Thyroid gland (tissue), 4 donors: ENCODE results near the gene CARNS1. TPM values are rescaled to one million over a fixed set of nuclear protein-coding genes. Genes with fewer than 3 reads are reported as not detected.

ENCODE experiments used
- DNase-seq, 2 donors: peaks; one replicate each; pipeline ENCODE4 v3.0.0-alpha.2; 2019
- H3K27ac ChIP-seq, 3 donors: fragments of 200-600 bp; sonication (generic); 1 replicate in 2 of 3; 2 replicates in 1 of 3; pipeline ENCODE4 v1.5.1; 2016 to 2019; ENCODE audit warnings: mild to moderate bottlenecking in 1 of 3, moderate library complexity in 1 of 3
- H3K27me3 ChIP-seq: fragments of 200-600 bp; sonication (generic); one replicate; pipeline ENCODE4 v1.5.1; 2019
- H3K36me3 ChIP-seq, 2 donors: fragments of 200-600 bp; sonication (generic); one replicate each; pipeline ENCODE4 v1.5.1; 2016 to 2019
- H3K4me1 ChIP-seq, 2 donors: fragments of 200-600 bp; sonication (generic); one replicate each; pipeline ENCODE4 v1.5.1; 2017 to 2019
- H3K4me3 ChIP-seq, 3 donors: fragments of 200-600 bp; sonication (generic); replicated peaks in 1 of 3; 1 replicate in 2 of 3; 2 replicates in 1 of 3; pipeline ENCODE4 v1.5.1; 2016; ENCODE audit warnings: mild to moderate bottlenecking in 1 of 3
- H3K9me3 ChIP-seq: fragments of 200-600 bp; sonication (generic); one replicate; pipeline ENCODE4 v1.5.1; 2017
- CTCF ChIP-seq, 6 experiments: fragments of 200-600 bp in 3 of 6; fragments of 450-650 bp in 3 of 6; sonication (generic) in 3 of 6; IDR thresholded peaks; one replicate each; pipeline ENCODE4 v1.5.1; 2016 to 2019; ENCODE audit warnings: antibody characterized with exemption in 6 of 6, mild to moderate bottlenecking in 2 of 6, inconsistent platforms in 1 of 6, moderate library complexity in 1 of 6
- POLR2A ChIP-seq, 2 donors: fragments of 450-650 bp; IDR thresholded peaks; one replicate each; pipeline ENCODE4 v1.6.1; 2017; ENCODE audit warnings: antibody characterized with exemption in 2 of 2, mild to moderate bottlenecking in 2 of 2, moderate library complexity in 1 of 2
- WGBS, 2 donors: methylation state at CpG; one replicate each; pipeline ENCODE4 v1.1.5; 2017; 5-methylcytosine and 5-hydroxymethylcytosine counted together
- intact Hi-C: fragments of 100-400 bp; cut with DNase I; formaldehyde crosslinking; loops from one replicate; pipeline ENCODE4 v1.15.1; 2023
- small RNA-seq: library from RNA; depleted of rRNA; stranded (forward); fragments of <200 nt; gene quantifications from one replicate; pipeline ENCODE3, GENCODE V24; 2016
- total RNA-seq, 4 donors: library from RNA; depleted of rRNA; stranded (reverse); fragments of >200 nt; gene quantifications; one replicate each; pipeline ENCODE4 v1.2.3, GENCODE V29; 2016

The CARNS1 gene
- total RNA-seq, 4 donors from 2014 or later: 3.8 to 9.8 (median 5.9) TPM

GRCh38 chr11:67468759-67469507, 53.5 kb downstream of the CARNS1 start, which contains the start of gene TMEM134:
Gene TMEM134, minus strand, starts transcription at chr11:67469251. Its CDS starts 59 bp downstream, at chr11:67469192.
- peak within 1 kb of the TSS; percentile 66 to 92 (median 82) for H3K4me3 ChIP-seq
- DNase-seq: peak; percentile 91
- no peaks in the 10 kb centered on the region for H3K9me3 ChIP-seq
- peaks cover 23 to 48% of the 10 kb centered on the region in 2 donors for H3K4me1 ChIP-seq
- intact Hi-C loops: loop anchor here (5.0 to 10.0 kb wide), 2 partner anchors 47 to 74 kb away; partner anchors contain the start of gene RAD9A
- TF ChIP-seq POLR2A (IDR thresholded peaks at IDR 0.05) (peak; percentile 8 to 78), CTCF (IDR thresholded peaks at IDR 0.05) (peak in 5 of 6 experiments; percentile 9 to 49 (median 34))
- peak within 1 kb of the TSS; percentile 82 to 85 (median 84) for H3K27ac ChIP-seq
- no peaks in the 10 kb centered on the region for H3K36me3 ChIP-seq
- no peaks in the 10 kb centered on the region for H3K27me3 ChIP-seq
- WGBS, 2 donors: 0% methylated on average over 2 to 9 of the region's 76 CpGs

- peak overlapping the region; percentile 38 to 66 (median 49) for H3K4me3 ChIP-seq
- intact Hi-C loops: loop anchor here (5.0 to 10.0 kb wide), 2 partner anchors 47 to 75 kb away; partner anchors contain the start of gene RAD9A
- DNase-seq: no peak
- no peaks in the 10 kb centered on the region for H3K27me3 ChIP-seq
- peaks cover 19 to 42% of the 10 kb centered on the region in 2 donors for H3K4me1 ChIP-seq
- H3K9me3 ChIP-seq: no peaks in the 10 kb centered on the region
- H3K27ac ChIP-seq: peak overlapping the region; percentile 82 to 85 (median 84)
- WGBS, 2 donors: 12 to 14% methylated on average over 9 of the region's 9 CpGs
- H3K36me3 ChIP-seq: no peaks in the 10 kb centered on the region
- TF ChIP-seq CTCF (IDR thresholded peaks at IDR 0.05) (no peak), POLR2A (IDR thresholded peaks at IDR 0.05) (peak in 1 of 2 donors; percentile 10)
Observed at GRCh38 chr11:67469508-67469811, 54.0 kb downstream of the CARNS1 start.

GRCh38 chr11:67470337-67471002, 55.0 kb downstream of the CARNS1 start:
- Histone ChIP-seq H3K4me1 (peaks cover 19 to 35% of the 10 kb centered on the region in 2 donors), H3K27ac (no peak overlapping the region), H3K36me3 (no peaks in the 10 kb centered on the region), H3K9me3 (no peaks in the 10 kb centered on the region), H3K4me3 (no peak overlapping the region), H3K27me3 (no peaks in the 10 kb centered on the region)
- no peak for TF ChIP-seq POLR2A (IDR thresholded peaks at IDR 0.05)
- no peak for TF ChIP-seq CTCF (IDR thresholded peaks at IDR 0.05)
- DNase-seq: no peak
- WGBS, 2 donors: 72 to 77% methylated on average over 8 of the region's 8 CpGs
- intact Hi-C loops: no loop called here

- TF ChIP-seq CTCF (IDR thresholded peaks at IDR 0.05): no peak
- TF ChIP-seq POLR2A (IDR thresholded peaks at IDR 0.05): no peak
- no peak overlapping the region for H3K4me3 ChIP-seq
- H3K27ac ChIP-seq: no peak overlapping the region
- WGBS, 2 donors: 80% methylated on average over 7 of the region's 7 CpGs
- no peaks in the 10 kb centered on the region for H3K36me3 ChIP-seq
- no peak for DNase-seq
- intact Hi-C loops: no loop called here
- H3K9me3 ChIP-seq: no peaks in the 10 kb centered on the region
- H3K4me1 ChIP-seq: peaks cover 12 to 15% of the 10 kb centered on the region in 2 donors
- H3K27me3 ChIP-seq: no peaks in the 10 kb centered on the region
Observed at GRCh38 chr11:67472882-67473281, 57.4 kb downstream of the CARNS1 start.

Small RNA genes within 50 kb of the gene (small RNA-seq; reads per million reads assigned to genes)
- not detected for gene RNU6-1238P

Other genes with a start within 250 kb of the CARNS1 start
- 10 to 100 TPM; 32.8 to 55.8 (median 40.6) TPM for gene GRK2, start 149.2 kb upstream of the CARNS1 start, total RNA-seq
- 10 to 100 TPM; 27.9 to 36.8 (median 31.5) TPM for gene ANKRD13D, start 126.4 kb upstream of the CARNS1 start, total RNA-seq
- 10 to 100 TPM; 50.5 to 59.9 (median 54.4) TPM for gene SSH3, start 112.1 kb upstream of the CARNS1 start, total RNA-seq
- gene POLD4, start 62.1 kb upstream of the CARNS1 start, total RNA-seq: 100 to 1,000 TPM in 1 of 4 donors, 10 to 100 TPM in 3; 38.6 to 105 (median 60.6) TPM
- 1 to 10 TPM; 4.3 to 9.4 (median 6.9) TPM for gene CLCF1, start 42.1 kb upstream of the CARNS1 start, total RNA-seq
- 10 to 100 TPM; 22.7 to 38.0 (median 31.0) TPM for gene RAD9A, start 23.7 kb upstream of the CARNS1 start, total RNA-seq
- gene PPP1CA, start 13.8 kb upstream of the CARNS1 start, total RNA-seq: 100 to 1,000 TPM; 164 to 216 (median 191) TPM
- 10 to 100 TPM in 2 of 4 donors, 1 to 10 TPM in 2; 8.8 to 16.0 (median 11.6) TPM for gene TBC1D10C, start 11.6 kb upstream of the CARNS1 start, total RNA-seq
- 100 to 1,000 TPM in 1 of 4 donors, 10 to 100 TPM in 3; 44.1 to 102 (median 62.2) TPM for gene RPS6KB2, start 12.8 kb downstream of the CARNS1 start, total RNA-seq
- gene PTPRCAP, start 22.0 kb downstream of the CARNS1 start, total RNA-seq: 1 to 10 TPM; 5.6 to 7.2 (median 6.4) TPM
- 100 to 1,000 TPM in 1 of 4 donors, 10 to 100 TPM in 3; 73.9 to 102 (median 81.3) TPM for gene CORO1B, start 27.8 kb downstream of the CARNS1 start, total RNA-seq
- not detected for gene GPR152, start 37.1 kb downstream of the CARNS1 start, total RNA-seq
- gene CABP4, start 39.7 kb downstream of the CARNS1 start, total RNA-seq: 1 to 10 TPM in 1 of 4 donors, under 1 TPM in 2, not detected in 1; 0.33 to 6.4 (median 0.39) TPM
- gene TMEM134, start 53.6 kb downstream of the CARNS1 start, total RNA-seq: 100 to 1,000 TPM in 1 of 4 donors, 10 to 100 TPM in 3; 69.0 to 138 (median 95.8) TPM
- gene AIP, start 67.3 kb downstream of the CARNS1 start, total RNA-seq: 100 to 1,000 TPM in 1 of 4 donors, 10 to 100 TPM in 3; 58.2 to 100 (median 83.2) TPM
- gene PITPNM1, start 89.7 kb downstream of the CARNS1 start, total RNA-seq: 10 to 100 TPM; 22.8 to 52.6 (median 47.2) TPM
- gene CDK2AP2, start 92.5 kb downstream of the CARNS1 start, total RNA-seq: 100 to 1,000 TPM in 2 of 4 donors, 10 to 100 TPM in 2; 90.0 to 240 (median 148) TPM
- not detected for gene CABP2, start 107.8 kb downstream of the CARNS1 start, total RNA-seq
- 1,000 to 10,000 TPM in 3 of 4 donors, 100 to 1,000 TPM in 1; 877 to 4,013 (median 1,716) TPM for gene GSTP1, start 168.1 kb downstream of the CARNS1 start, total RNA-seq
- 100 to 1,000 TPM; 323 to 401 (median 356) TPM for gene NDUFV1, start 191.3 kb downstream of the CARNS1 start, total RNA-seq
- gene NUDT8, start 214.3 kb downstream of the CARNS1 start, total RNA-seq: 10 to 100 TPM; 16.7 to 67.7 (median 51.1) TPM
- not detected for gene TBX10, start 224.1 kb downstream of the CARNS1 start, total RNA-seq
- gene ACY3, start 235.1 kb downstream of the CARNS1 start, total RNA-seq: not detected